Activated CD4-positive, alpha-beta T cell treated with anti-CD3 and anti-CD28 coated beads for 1 hour (primary cell): ENCODE data around the gene XRN2.
"Not testable (repeated sequence)": the region's sequence is repeated elsewhere in the genome, so short reads cannot be mapped to it uniquely, and the experiment has no call there.

Experiments used
- DNase-seq: peaks from one replicate; pipeline ENCODE4 v3.0.0-alpha.2; 2020

The XRN2 gene

GRCh38 chr20:21355981-21356380, 52.9 kb downstream of the XRN2 start:
- DNase-seq: no peak

GRCh38 chr20:21356386-21356785, 53.3 kb downstream of the XRN2 start:
- DNase-seq: no peak

GRCh38 chr20:21357844-21358243, 54.7 kb downstream of the XRN2 start:
- DNase-seq: no peak

- DNase-seq: no peak
Observed at GRCh38 chr20:21358737-21359136, 55.6 kb downstream of the XRN2 start.

- no peak for DNase-seq
Observed at GRCh38 chr20:21360705-21361104, 57.6 kb downstream of the XRN2 start.

GRCh38 chr20:21361266-21361665, 58.1 kb downstream of the XRN2 start:
- no peak for DNase-seq

GRCh38 chr20:21364413-21364812, 61.3 kb downstream of the XRN2 start:
- no peak for DNase-seq

- DNase-seq: no peak
Observed at GRCh38 chr20:21365771-21366170, 62.6 kb downstream of the XRN2 start.

GRCh38 chr20:21366273-21366672, 63.1 kb downstream of the XRN2 start:
- not testable (repeated sequence) for DNase-seq

- DNase-seq: no peak
Observed at GRCh38 chr20:21368791-21369190, 65.7 kb downstream of the XRN2 start.

- no peak for DNase-seq
Observed at GRCh38 chr20:21371193-21371592, 68.1 kb downstream of the XRN2 start.

- no peak for DNase-seq
Observed at GRCh38 chr20:21372016-21372415, 68.9 kb downstream of the XRN2 start.

- DNase-seq: no peak
Observed at GRCh38 chr20:21373436-21373835, 70.3 kb downstream of the XRN2 start.

GRCh38 chr20:21376626-21377025, 73.5 kb downstream of the XRN2 start:
- no peak for DNase-seq

- no peak for DNase-seq
Observed at GRCh38 chr20:21377701-21378100, 74.6 kb downstream of the XRN2 start.

- DNase-seq: no peak
Observed at GRCh38 chr20:21378259-21378658, 75.1 kb downstream of the XRN2 start.

- DNase-seq: no peak
Observed at GRCh38 chr20:21380711-21381110, 77.6 kb downstream of the XRN2 start.

- DNase-seq: no peak
Observed at GRCh38 chr20:21381619-21382018, 78.5 kb downstream of the XRN2 start.

- no peak for DNase-seq
Observed at GRCh38 chr20:21384308-21384892, 81.3 kb downstream of the XRN2 start.

GRCh38 chr20:21386111-21386510, 83.0 kb downstream of the XRN2 start:
- no peak for DNase-seq

GRCh38 chr20:21387528-21387927, 84.4 kb downstream of the XRN2 start:
- no peak for DNase-seq

GRCh38 chr20:21388566-21388965, 85.4 kb downstream of the XRN2 start:
- DNase-seq: no peak

- no peak for DNase-seq
Observed at GRCh38 chr20:21389368-21389767, 86.2 kb downstream of the XRN2 start.

GRCh38 chr20:21390768-21391167, 87.6 kb downstream of the XRN2 start:
- no peak for DNase-seq

- DNase-seq: no peak
Observed at GRCh38 chr20:21391185-21391971, 88.2 kb downstream of the XRN2 start.
